ENCODE measurements around the gene PTGIS. TPM values are rescaled to one million over a fixed set of nuclear protein-coding genes. Genes with fewer than 3 reads are reported as not detected.

PTGIS gene
- total RNA-seq, 4 donors from 2014 or later: 4.4 to 41.2 (median 16.2) TPM

GRCh38 chr20:49582413-49583334, 14.7 kb upstream of the PTGIS start:
- WGBS, 2 donors: 88 to 89% methylated on average over 10 of the region's 10 CpGs
- DNase-seq: no peak
- no peaks in the 10 kb centered on the region for H3K27me3 ChIP-seq
- TF ChIP-seq POLR2A (IDR thresholded peaks at IDR 0.05) (no peak), CTCF (IDR thresholded peaks at IDR 0.05) (no peak)
- no peaks in the 10 kb centered on the region for H3K9me3 ChIP-seq
- no peaks in the 10 kb centered on the region for H3K36me3 ChIP-seq
- peaks cover 4 to 5% of the 10 kb centered on the region in 2 donors for H3K4me1 ChIP-seq
- intact Hi-C loops (cut with DNase I): no loop called here
- H3K4me3 ChIP-seq (replicated peaks in 1 of 3): no peak overlapping the region
- H3K27ac ChIP-seq: no peak overlapping the region

- 100% methylated on average over 1 of the region's 1 CpG for WGBS, 2 donors
- H3K4me3 ChIP-seq (replicated peaks in 1 of 3): no peak overlapping the region
- H3K27me3 ChIP-seq: no peaks in the 10 kb centered on the region
- no peaks in the 10 kb centered on the region for H3K9me3 ChIP-seq
- TF ChIP-seq CTCF (IDR thresholded peaks at IDR 0.05) (no peak), POLR2A (IDR thresholded peaks at IDR 0.05) (no peak)
- no peak for DNase-seq
- intact Hi-C loops (cut with DNase I): no loop called here
- peaks cover 4 to 5% of the 10 kb centered on the region in 2 donors for H3K4me1 ChIP-seq
- H3K27ac ChIP-seq: no peak overlapping the region
- no peaks in the 10 kb centered on the region for H3K36me3 ChIP-seq
Measured at GRCh38 chr20:49581482-49581881, 13.5 kb upstream of the PTGIS start.

GRCh38 chr20:49580813-49581174, 12.9 kb upstream of the PTGIS start:
- H3K36me3 ChIP-seq: no peaks in the 10 kb centered on the region
- H3K9me3 ChIP-seq: no peaks in the 10 kb centered on the region
- no peak overlapping the region for H3K4me3 ChIP-seq (replicated peaks in 1 of 3)
- DNase-seq: no peak
- peaks cover under 1 to 6% of the 10 kb centered on the region in 2 donors for H3K4me1 ChIP-seq
- intact Hi-C loops (cut with DNase I): no loop called here
- TF ChIP-seq POLR2A (IDR thresholded peaks at IDR 0.05) (no peak), CTCF (IDR thresholded peaks at IDR 0.05) (no peak)
- H3K27me3 ChIP-seq: no peaks in the 10 kb centered on the region
- WGBS, 2 donors: 71 to 77% methylated on average over 1 of the region's 1 CpG
- no peak overlapping the region for H3K27ac ChIP-seq

GRCh38 chr20:49579874-49580812, 12.2 kb upstream of the PTGIS start:
- no peak for DNase-seq
- H3K9me3 ChIP-seq: no peaks in the 10 kb centered on the region
- no peak overlapping the region for H3K4me3 ChIP-seq (replicated peaks in 1 of 3)
- 63 to 80% methylated on average over 14 to 15 of the region's 15 CpGs for WGBS, 2 donors
- no peaks in the 10 kb centered on the region for H3K27me3 ChIP-seq
- TF ChIP-seq CTCF (IDR thresholded peaks at IDR 0.05): no peak
- TF ChIP-seq POLR2A (IDR thresholded peaks at IDR 0.05): no peak
- intact Hi-C loops (cut with DNase I): no loop called here
- H3K4me1 ChIP-seq: peaks cover 0 to 9% of the 10 kb centered on the region in 2 donors
- no peaks in the 10 kb centered on the region for H3K36me3 ChIP-seq
- peak overlapping the region in 1 of 3 donors; percentile 9 for H3K27ac ChIP-seq

Data from thyroid gland (tissue), 4 donors.